Middle frontal gyrus (tissue), 1 donor: ENCODE measurements around the gene SUCLG2.

Experiments
- DNase-seq: peaks from one replicate; pipeline ENCODE4 v3.0.0-alpha.2; 2015; ENCODE audit warnings: low spot score; ENCODE audit errors: extremely low spot score

The SUCLG2 gene

DNA sequence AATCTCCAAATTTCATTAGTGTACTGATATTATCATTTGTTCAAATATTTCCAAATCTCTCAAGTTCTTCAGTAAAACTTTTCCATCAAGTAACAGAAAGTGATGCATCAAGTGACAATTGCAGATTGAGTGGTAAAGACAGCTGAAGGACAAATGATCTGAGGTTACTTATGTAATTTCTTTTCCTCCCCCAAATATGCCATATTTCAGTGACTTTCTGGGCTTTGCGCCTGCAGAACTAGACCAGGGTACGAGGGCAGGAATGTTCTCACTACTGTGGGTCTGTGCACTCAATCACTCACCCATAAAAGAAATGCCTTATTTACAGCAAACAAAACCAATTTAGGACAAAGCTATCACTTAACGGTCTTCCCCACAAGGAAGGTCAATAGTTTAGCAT lies 4.7 kb downstream of the SUCLG2 start:
- no peak for DNase-seq

DNA sequence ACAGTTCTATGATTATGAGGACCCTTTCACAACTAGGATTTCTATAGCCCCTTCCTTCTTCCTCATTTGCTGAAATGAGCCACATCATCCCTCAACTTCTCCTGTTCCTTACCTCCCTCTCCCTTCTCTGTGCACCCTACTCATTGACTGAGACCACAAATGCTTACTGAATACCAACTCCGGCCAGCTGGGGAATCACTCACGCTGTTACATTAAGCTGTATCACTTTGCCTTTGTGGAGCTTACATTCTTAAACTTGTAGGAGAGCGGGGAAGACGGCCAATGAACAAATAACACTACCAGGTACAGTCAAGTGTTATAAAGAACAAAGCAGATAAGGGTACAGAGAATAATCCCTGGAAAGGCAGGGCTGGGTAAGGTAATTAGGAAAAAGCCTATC lies 5.7 kb downstream of the SUCLG2 start:
- DNase-seq, result no peak

DNA sequence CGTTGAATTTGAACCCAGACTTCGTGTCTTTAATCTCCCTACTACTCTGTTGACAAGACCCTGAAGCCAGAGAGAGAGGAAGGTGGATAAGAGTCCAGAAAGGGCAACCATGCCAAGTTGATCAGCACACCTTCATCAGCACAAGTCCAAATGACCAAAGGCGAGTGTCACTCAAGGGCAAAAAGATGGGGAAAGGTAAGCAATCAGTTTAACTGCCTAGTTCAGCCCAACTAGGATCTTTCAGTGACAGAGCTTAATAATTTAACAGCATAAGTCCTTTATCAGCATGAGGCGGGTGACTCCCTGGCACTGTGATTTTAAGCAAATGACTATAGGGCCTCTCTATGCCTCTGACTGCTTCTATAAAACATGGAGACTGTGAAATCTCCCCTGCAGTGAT lies 6.2 kb downstream of the SUCLG2 start:
- DNase-seq, result no peak

DNA sequence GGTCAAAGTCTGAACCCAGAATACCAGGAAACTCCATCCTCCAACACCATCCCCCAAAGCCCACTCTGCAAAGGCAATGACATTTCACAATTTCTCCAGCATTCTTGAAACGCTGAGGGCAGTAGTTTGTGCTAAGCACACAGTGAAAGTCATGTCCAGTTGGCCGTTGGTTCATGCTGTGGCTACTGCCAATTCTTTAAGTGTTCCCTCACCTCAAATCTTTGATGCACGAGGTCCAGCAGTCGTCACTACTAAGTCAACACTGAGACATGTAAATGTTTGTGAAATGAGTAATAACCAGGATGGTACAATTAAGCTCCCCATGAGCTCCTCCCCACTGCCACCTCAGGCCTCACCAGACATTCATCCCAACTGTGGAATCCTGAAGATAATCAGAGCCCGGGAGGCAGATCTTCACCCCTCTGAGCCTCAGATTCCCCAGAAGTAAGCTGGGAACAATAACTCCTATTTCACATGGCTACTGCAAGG lies 7.0 kb downstream of the SUCLG2 start:
- no peak for DNase-seq

DNA sequence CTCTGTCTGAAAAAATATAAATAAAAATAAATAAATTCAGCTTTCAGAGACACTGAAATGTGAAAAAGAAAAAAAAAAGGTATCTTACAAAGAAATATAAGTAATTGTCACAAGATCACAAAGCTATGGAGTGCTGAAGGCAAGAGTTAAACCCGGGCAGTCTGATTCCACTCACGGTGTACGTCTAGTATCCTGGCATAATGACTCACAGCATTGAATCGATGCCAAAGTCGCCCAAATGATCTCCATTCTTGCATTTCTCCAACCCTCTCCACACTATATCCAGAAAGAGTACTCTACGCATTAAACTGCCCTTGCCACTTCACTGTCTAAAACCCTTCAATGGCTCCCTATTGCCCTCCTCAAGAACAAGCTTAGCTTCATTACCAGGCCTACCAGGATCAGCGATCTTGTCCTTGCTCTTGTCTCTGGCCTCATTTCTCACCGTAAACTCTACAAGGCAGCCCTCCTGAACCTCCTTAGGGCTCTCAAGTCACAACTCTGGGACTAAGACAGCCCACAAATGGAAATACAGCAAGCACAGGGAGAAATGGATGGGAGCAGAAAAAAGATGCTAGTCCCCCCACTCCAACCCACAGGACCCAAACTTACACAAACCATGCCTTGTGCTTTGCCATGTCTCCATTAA lies 7.7 kb downstream of the SUCLG2 start:
- no peak for DNase-seq

DNA sequence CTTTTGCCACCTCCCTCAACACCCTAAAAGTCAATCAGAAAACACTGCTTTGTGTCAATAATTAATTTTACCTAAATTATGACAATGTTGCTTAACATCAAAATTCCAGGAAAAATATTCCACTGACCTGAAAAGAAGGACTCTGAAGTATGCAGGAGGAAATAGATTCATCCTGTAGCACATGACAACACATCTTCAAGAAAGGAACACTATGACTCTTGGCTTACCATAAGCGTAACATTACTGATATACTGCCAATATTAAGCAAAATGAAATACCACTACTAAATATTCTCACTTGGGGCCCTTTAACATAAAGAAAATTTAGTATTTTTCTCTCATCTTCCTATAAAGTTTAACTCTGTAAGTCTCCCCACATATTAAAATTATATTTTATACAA lies 9.6 kb downstream of the SUCLG2 start:
- no peak for DNase-seq

DNA sequence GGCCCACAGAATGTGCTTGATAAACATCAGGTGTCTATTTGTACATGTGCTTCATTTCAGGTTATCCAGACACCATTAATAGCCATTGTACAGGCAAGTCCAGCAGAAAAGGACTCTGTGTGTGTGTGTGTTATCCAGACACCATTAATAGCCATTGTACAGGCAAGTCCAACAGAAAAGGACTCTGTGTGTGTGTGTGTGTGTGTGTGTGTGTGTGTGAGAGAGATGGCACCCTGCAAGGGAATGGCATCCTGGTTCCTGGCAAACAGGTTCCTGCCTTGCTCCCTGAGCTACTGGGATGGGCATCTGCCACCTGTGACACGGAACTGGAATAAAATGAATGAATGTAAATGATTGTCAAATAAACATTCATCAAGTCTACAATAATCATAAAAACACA lies 11.7 kb downstream of the SUCLG2 start:
- DNase-seq, result no peak

DNA sequence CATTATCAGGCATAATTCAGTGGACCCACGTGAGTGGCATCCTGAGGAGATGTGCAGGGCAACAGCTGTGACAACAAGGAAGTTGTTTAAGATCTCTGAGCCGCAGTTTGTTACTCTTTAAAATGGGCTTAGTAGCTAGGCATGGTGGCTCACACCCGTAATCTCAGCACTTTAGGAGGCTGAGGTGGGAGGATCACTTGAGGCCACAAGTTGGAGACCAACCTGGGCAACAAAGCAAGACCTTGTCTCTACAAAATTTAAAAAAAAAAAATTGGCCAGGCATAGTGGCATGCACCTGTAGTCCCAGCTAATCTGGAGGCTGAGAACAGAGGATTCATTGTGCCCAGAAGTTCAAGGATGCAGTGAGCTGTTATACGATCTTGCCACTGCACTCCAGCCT lies 12.2 kb downstream of the SUCLG2 start:
- no peak for DNase-seq

DNA sequence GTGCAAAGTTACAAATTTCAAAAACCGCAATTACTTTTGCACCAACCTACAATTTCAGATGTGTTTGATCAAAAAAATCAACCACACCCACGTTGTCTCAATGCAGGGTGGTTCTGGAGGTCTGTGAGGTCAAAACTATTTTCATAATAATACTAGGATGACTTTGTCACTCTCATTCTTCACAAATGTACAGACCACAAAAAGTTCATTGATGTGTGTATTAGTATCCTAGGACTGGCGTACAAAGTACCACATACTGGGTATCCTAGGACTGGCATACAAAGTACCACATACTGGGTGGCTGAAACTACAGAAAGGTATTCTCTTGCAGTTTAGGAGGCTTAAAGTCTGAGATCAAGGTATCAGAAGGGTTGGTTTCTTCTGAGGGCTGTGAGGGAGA lies 13.0 kb downstream of the SUCLG2 start:
- no peak for DNase-seq

DNA sequence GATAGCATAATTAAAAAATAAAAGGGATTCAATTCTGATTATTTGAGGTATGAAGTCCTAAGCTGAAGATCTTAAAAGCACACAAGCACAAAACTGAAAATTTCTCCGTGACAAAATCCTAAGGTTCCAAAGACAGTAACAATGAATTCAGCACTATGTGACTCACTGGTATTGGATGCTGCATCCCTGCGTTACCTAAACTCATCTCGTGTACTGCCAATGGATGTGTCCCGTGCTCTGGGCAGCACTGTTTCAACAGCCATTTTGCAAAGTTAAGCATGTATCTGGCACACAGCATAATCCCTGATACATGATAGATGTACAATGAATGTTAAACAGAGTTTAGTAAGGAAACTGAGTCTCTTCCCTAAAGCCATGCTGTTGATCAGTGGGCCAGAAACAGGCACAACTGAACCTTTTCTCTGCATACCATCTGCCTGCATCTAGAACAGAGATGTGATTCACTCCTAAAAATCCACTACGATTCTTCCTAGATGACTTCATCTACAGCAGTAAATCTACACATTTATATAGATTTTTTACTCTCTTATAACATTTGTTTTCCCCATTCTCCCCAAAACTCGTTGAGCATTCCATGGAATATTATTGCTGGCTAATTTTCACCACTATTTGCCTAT lies 14.3 kb downstream of the SUCLG2 start:
- no peak for DNase-seq

DNA sequence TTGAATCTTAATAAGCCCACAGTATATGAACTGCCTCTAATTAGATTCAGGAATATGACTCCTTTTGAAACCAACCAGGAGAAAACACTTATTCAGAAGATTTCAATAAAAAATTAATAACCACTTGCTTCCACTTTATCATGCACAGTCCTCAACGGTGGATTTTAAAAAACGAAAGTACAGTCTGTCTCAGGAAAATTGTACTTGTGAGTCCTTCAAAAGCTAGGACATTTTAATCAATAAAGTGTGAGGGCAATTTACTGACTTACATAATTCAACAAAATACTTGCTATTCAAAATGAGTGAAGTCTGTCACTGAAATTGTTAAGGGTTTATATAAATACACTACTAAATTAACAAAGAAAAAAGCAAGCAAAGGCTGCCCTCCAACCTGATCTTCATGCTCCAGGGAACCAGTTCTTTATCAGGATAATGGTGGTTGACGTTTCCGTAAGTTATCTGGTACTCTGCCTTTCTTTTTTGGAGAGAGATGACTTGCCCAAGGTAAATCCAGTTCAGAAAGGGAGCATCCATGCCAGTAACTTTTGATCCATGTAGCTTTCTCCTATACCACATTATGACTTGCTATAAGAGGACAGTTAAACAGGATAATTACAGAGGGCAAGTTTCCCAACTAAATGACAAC lies 17.0 kb downstream of the SUCLG2 start:
- DNase-seq, result no peak

DNA sequence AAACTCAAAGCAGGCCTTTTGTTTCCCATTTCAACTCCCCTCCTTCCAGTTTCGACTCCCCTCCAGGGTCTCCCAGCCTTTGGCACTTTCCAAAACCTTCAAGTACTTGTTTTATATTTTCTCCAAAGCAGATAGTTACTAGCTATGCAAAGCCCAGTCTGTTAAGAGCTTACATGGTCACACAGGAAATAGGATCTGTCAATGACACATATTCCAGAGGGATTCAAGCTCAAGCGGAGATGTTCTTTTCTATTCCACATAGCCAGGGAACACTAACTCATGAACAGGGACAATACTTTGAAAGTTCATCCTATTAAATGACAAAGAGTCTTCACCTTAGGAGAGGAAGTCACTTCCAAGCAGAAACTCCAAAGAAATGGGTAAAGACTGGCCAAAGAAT lies 18.6 kb downstream of the SUCLG2 start:
- no peak for DNase-seq

DNA sequence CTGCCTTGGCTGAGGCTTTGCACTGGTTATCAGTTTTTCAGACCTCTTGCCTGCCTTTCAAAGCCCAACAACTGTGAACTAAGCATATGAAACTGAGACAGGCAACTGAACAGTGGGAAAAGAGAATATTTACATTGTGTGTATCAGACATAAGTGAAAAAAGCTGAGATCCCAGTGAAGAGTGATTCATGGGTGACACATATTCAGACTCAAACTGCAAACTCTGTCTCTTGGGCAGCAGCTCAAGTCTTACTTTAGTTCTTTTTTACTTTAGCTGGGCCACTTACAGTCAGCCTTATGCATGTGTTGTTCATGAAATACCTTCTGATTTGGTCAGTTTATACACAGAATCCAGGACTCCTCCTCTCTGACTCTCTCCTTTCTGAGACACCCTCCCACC lies 19.2 kb downstream of the SUCLG2 start:
- no peak for DNase-seq

DNA sequence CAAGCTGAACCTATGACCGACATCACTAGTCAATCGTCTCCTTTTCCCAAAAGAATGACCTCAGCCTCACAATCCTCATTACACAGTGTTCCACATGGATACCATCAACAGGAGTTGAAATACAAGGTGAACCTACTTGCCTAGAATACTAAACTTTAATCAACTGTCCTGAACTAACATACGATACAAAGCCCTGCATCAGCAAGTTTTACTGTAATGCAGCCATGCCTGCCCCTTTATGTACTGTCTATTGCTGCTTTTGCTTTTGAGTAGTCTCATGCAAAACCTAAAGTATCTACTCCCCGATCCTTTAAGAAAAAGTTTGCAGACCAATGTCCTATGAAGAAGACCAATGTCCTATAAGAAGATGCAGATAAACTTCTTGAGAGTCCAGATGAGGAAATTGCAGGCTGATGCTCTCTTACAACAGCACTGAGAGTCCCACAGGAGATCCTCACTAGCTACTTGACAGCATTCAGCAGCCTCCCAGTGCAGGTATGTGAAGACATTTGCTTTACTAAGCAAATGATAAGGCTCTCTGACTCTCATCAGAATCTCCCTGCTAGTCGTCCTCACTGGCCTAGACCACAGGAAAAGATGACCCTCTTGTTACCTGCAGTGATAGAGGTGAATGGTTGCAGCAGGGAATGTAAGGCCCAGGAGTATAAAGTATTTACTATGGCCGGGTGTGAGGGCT lies 23.6 kb downstream of the SUCLG2 start:
- DNase-seq, result no peak

DNA sequence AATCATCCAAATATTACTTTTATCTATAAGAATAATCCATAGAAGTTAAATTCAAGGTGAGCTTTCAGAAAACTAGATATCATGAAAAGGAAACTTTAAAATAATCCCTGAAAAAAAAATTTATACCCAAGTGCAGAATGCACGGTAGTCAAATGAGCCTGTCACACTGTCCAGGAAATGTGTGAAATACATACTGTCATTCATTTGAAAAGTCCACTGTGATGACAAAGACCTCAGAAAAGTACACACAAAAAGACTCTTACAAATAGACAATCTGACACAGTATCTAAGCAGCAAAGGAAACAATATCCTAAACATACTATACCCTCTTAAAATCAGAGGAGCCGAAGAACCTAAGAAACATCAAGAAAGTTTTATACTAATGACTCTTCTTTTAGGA lies 29.7 kb downstream of the SUCLG2 start:
- no peak for DNase-seq

DNA sequence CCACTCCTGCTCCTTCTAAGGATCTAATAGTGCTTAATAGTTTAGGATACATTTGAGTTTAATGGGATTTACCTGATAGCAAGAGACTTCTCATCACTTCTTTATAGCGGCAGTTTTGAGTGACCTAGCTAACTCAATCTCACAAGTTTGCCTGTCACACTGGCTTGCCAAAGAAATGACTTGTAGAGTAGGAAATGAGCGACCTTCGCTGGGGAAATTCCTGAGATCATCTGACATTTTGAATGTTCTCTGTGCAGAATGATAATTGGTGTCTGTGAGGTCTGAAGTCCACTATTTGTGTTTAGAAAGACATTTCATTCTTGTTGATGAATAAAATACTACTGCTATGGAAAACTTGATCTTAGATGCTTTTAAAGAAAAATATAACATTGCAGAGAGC lies 30.3 kb downstream of the SUCLG2 start:
- no peak for DNase-seq

DNA sequence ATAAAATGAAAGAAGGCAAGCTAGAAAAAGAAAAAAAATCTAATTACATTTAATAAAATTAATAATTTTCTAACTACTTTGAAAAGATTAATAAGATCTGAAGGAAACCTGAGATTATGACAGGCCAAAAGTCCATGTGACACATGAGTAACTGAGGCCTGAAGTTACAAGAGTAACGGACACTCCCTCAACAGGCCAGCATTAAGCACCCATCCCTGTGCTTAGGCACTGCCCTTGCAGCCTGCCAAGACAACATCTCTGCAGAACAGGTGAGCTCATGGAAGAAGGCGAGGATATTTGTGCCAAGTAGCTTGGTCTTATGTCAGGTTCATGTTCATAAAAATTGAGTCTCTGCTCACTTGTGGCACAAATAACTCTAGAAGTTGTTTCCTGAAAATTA lies 31.8 kb downstream of the SUCLG2 start:
- no peak for DNase-seq

DNA sequence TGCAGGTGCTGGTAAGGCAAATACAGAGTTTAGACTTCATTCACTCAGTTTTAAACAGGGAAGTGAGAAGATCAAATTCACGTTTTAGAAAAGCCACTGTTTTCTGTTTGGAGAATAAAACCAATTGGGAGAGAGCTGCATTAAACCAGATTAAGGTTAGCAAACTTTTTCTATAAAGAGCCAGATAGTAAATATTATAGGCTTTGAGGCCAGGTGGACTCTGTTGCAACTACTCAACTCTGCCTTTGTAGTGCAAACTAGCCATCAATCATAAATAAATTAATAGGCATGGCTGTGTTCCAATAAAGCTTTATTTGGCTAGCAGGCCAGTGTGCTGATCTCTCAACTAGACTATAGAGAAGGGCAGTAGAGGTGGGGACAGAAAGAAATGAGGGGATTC lies 33.5 kb downstream of the SUCLG2 start:
- no peak for DNase-seq

DNA sequence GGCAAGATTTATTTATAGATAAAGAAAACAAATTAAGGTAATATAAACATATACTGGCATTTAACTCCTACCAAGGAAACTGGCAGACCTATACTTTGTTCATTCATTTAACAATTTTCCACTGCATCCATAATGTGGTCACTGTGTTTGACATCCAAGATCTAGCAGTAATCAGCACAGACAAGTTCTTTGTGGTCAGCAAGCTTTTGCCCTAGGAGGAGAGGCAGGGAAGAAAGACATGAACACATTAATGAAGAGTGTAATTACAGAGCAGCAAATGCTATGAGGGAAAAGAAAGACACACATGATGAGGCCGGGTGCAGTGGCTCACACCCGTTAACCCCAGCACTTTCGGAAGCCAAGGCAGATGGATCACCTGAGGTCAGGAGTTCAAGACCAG lies 34.4 kb downstream of the SUCLG2 start:
- no peak for DNase-seq

DNA sequence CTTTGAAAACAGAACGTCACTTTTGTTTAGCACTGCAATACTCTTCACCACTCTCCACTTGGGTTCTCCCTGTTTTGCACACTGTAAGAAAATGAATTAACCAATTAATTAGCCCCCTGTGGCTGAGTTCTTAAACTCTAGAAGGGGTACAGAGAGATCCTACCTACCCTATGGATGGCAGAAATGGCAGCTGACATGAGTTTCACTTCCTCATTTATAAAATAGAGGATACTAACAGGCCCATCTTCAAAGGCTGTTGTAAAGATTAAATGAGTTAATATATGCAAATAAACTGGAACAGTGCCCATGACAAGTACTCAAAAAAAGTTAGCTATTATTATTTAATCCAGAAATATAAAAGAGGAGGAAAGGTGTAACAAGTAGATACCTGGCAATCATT lies 36.9 kb downstream of the SUCLG2 start:
- DNase-seq, result no peak

DNA sequence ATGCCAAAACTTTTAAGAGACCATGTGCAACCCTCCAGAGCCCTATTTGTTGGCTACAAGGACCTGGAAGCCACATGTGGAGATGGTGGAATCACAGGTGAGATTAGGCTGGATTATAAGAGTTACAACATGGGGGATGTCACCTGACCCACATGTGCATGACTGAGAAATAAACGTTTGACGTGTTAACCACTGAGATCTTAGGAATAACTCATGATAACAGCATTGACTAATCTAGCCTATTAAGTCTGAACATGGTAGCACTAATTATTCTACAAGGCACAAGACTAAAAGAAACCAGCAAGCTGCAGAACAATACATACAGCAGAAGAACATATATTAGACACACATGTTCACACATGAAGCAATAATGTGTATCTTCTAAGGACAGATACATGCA lies 38.4 kb downstream of the SUCLG2 start:
- no peak for DNase-seq

DNA sequence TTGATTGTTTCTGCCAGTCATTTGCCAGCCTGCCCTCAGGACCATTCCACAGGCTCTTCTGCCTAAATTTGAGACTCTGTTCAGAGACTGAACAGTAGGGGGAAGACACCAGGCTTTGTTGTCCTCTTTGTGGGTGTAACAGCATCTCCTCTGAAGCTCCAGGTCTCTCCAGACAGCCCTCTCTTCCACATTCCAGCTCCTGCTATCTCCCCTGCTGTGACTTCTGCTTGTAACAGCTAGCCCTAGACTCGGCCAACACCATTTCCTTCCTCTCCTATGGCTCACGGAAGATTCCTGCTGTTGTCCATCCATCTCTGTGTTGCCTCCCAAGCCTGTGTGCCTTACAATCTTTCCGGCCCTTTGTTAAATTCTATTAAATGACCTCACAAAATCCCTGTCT lies 40.2 kb downstream of the SUCLG2 start:
- DNase-seq, result no peak
